ENCODE results near the gene TLCD2.
A peak's percentile ranks its signal among the peaks of the same experiment; 100 is the strongest.

TLCD2 gene

GRCh38 chr17:1736348-1737281 is 26.4 kb upstream of the TLCD2 start:
- Histone ChIP-seq H3K36me3 (no peaks in the 10 kb centered on the region; the same call in 1 of the 2 replicates), H3K27me3 (no peaks in the 10 kb centered on the region), H3K9me3 (no peaks in the 10 kb centered on the region), H3K4me3 (ENCODE audit: low read depth, low read length) (no peak overlapping the region), H3K4me1 (no peaks in the 10 kb centered on the region)
- TF ChIP-seq CTCF (IDR thresholded peaks at IDR 0.05; ENCODE audit: low read depth, low read length): no peak
- DNase-seq: peak; percentile 42

- Histone ChIP-seq H3K27me3 (no peaks in the 10 kb centered on the region), H3K9me3 (no peaks in the 10 kb centered on the region), H3K36me3 (peaks cover 5% of the 10 kb centered on the region), H3K4me1 (peaks cover 1% of the 10 kb centered on the region; the same call in 1 of the 2 replicates), H3K4me3 (ENCODE audit: low read depth, low read length) (no peak overlapping the region)
- no peak for DNase-seq
- TF ChIP-seq CTCF (IDR thresholded peaks at IDR 0.05; ENCODE audit: low read depth, low read length): no peak
These were observed 25.7 kb upstream of the TLCD2 start for GRCh38 chr17:1735834-1736347.

GRCh38 chr17:1735418-1735817 is 25.2 kb upstream of the TLCD2 start:
- Histone ChIP-seq H3K27me3 (no peaks in the 10 kb centered on the region), H3K4me1 (peaks cover 6% of the 10 kb centered on the region)

GRCh38 chr17:1733759-1734158 is 23.6 kb upstream of the TLCD2 start:
- peaks cover 11% of the 10 kb centered on the region for H3K36me3 ChIP-seq
- H3K9me3 ChIP-seq: no peaks in the 10 kb centered on the region
- H3K4me1 ChIP-seq: peaks cover 7% of the 10 kb centered on the region
- no peak overlapping the region for H3K4me3 ChIP-seq (ENCODE audit: low read depth, low read length)
- no peak for DNase-seq
- H3K27me3 ChIP-seq: no peaks in the 10 kb centered on the region
- no peak for TF ChIP-seq CTCF (IDR thresholded peaks at IDR 0.05; ENCODE audit: low read depth, low read length)

More at GRCh38 chr17:1735418-1735817, 25.2 kb upstream of the TLCD2 start:
- Histone ChIP-seq H3K36me3 (peaks cover 10% of the 10 kb centered on the region), H3K4me3 (ENCODE audit: low read depth, low read length) (no peak overlapping the region), H3K9me3 (no peaks in the 10 kb centered on the region)
- DNase-seq: no peak
- no peak for TF ChIP-seq CTCF (IDR thresholded peaks at IDR 0.05; ENCODE audit: low read depth, low read length)

DNA sequence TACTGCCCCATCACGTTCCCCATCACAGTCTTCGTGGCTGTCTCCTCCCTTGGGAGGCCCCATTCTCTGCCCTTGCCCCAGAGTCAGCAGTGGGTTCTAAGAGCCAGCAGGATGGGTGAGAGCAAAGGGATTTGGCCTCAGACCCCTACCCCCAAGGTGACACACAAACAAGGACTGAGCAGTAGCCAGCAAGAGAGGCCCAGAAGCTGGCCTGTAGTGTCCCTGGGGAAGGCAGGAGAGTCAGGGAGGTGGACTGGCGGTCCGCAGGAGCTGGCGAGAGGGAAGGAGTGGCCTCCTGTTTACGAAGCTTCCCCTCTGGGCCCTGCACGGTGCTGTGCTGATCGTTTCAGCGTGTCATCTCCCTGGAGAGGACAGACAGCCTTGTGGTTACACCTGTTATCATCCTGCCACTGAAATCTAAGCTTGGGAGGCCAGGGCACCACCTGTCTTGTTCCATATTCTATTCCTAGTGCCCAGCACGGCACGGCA is 22.7 kb upstream of the TLCD2 start:
- no peak for TF ChIP-seq CTCF (IDR thresholded peaks at IDR 0.05; ENCODE audit: low read depth, low read length)
- no peak for DNase-seq
- Histone ChIP-seq H3K9me3 (no peaks in the 10 kb centered on the region), H3K36me3 (peaks cover 11% of the 10 kb centered on the region), H3K4me3 (ENCODE audit: low read depth, low read length) (no peak overlapping the region), H3K27me3 (no peaks in the 10 kb centered on the region), H3K4me1 (peaks cover 7% of the 10 kb centered on the region)

Data from BE2C (cell line).